Uterus (tissue), 4 donors: Measurements from ENCODE around the gene MAP2. TPM values are rescaled to one million over a fixed set of nuclear protein-coding genes. Genes with fewer than 3 reads are reported as not detected.

Experiments
- DNase-seq, 2 donors: peaks; one replicate each; pipeline ENCODE4 v3.0.0-alpha.2; 2019 to 2020
- H3K27ac ChIP-seq, 2 donors: fragments of 200-600 bp; sonication (generic); 1 replicate in 1 of 2; 2 replicates in 1 of 2; pipeline ENCODE4 v1.5.1; 2016 to 2018
- H3K27me3 ChIP-seq, 2 donors: fragments of 200-600 bp; sonication (generic); one replicate each; pipeline ENCODE4 v1.5.1; 2018 to 2019; ENCODE audit warnings: control low read depth in 1 of 2
- H3K36me3 ChIP-seq, 2 donors: fragments of 200-600 bp; sonication (generic); one replicate each; pipeline ENCODE4 v1.5.1; 2019; ENCODE audit warnings: control low read depth in 1 of 2
- H3K4me1 ChIP-seq, 2 donors: fragments of 200-600 bp; sonication (generic); one replicate each; pipeline ENCODE4 v1.5.1; 2018 to 2019; ENCODE audit warnings: control low read depth in 1 of 2
- H3K4me3 ChIP-seq, 2 donors: fragments of 200-600 bp; sonication (generic); 1 replicate in 1 of 2; 2 replicates in 1 of 2; pipeline ENCODE4 v1.5.1; 2018 to 2019; ENCODE audit warnings: mild to moderate bottlenecking in 1 of 2
- H3K9me3 ChIP-seq, 2 donors: fragments of 200-600 bp; sonication (generic); one replicate each; pipeline ENCODE4 v1.5.1; 2019; ENCODE audit warnings: control low read depth in 1 of 2
- POLR2A ChIP-seq, 2 donors: fragments of 450-650 bp; IDR thresholded peaks; one replicate each; pipeline ENCODE4 v1.6.1; 2016; ENCODE audit warnings: antibody characterized with exemption in 2 of 2, mild to moderate bottlenecking in 1 of 2, moderate library complexity in 1 of 2
- intact Hi-C: fragments of 100-400 bp; cut with DNase I; formaldehyde crosslinking; loops from one replicate; pipeline ENCODE4 v1.15.1; 2023; ENCODE audit warnings: low total_unique reads
- total RNA-seq, 4 donors: library from RNA; depleted of rRNA in 3 of 4; stranded (reverse); fragments of >200 nt in 3 of 4; gene quantifications; one replicate each; pipeline versions ENCODE4 v1.1.0 to v1.2.4, GENCODE V29; 2014 to 2023
- TF ChIP-seq, protein P1 (sequence below), 4 experiments: fragments of 200-600 bp in 2 of 4; fragments of 450-650 bp in 2 of 4; sonication (generic) in 2 of 4; IDR thresholded peaks; one replicate each; pipeline ENCODE4 v1.5.1; 2016 to 2019; ENCODE audit warnings: antibody characterized with exemption in 4 of 4, mild to moderate bottlenecking in 2 of 4, moderate library complexity in 1 of 4
- donor health status: DM: yes; HTN: yes; CAD: no.

The MAP2 gene
- total RNA-seq, 4 donors from 2014 or later = 4.7 to 18.7 (median 7.6) TPM

DNA sequence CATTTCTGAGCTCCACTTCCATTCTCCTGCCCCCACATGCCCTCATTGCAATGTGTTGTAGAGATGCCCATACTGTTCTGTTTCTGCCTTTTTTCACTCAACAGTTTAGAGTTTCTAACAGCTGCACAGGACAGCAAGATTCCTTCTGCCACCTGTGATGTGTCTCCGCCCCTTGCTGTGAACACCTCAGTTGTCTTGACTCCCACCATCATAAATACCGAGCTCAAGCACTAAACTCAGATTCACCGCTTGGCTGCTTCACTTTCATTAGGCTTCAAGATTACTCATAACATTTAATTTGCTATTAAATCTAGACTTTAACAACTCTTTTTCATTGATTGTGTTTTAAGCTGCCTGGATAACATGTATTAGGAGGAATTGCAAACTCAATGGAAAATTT, 141.0 kb downstream of the MAP2 start:
- DNase-seq = no peak
- Histone ChIP-seq H3K4me1 (no peaks in the 10 kb centered on the region), H3K36me3 (no peaks in the 10 kb centered on the region), H3K27me3 (no peaks in the 10 kb centered on the region), H3K27ac (no peak overlapping the region), H3K9me3 (no peaks in the 10 kb centered on the region), H3K4me3 (no peak overlapping the region)
- TF ChIP-seq POLR2A (IDR thresholded peaks at IDR 0.05) = no peak
- TF ChIP-seq, protein P1, sequence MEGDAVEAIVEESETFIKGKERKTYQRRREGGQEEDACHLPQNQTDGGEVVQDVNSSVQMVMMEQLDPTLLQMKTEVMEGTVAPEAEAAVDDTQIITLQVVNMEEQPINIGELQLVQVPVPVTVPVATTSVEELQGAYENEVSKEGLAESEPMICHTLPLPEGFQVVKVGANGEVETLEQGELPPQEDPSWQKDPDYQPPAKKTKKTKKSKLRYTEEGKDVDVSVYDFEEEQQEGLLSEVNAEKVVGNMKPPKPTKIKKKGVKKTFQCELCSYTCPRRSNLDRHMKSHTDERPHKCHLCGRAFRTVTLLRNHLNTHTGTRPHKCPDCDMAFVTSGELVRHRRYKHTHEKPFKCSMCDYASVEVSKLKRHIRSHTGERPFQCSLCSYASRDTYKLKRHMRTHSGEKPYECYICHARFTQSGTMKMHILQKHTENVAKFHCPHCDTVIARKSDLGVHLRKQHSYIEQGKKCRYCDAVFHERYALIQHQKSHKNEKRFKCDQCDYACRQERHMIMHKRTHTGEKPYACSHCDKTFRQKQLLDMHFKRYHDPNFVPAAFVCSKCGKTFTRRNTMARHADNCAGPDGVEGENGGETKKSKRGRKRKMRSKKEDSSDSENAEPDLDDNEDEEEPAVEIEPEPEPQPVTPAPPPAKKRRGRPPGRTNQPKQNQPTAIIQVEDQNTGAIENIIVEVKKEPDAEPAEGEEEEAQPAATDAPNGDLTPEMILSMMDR (IDR thresholded peaks at IDR 0.05) = no peak
- intact Hi-C loops = no loop called here

DNA sequence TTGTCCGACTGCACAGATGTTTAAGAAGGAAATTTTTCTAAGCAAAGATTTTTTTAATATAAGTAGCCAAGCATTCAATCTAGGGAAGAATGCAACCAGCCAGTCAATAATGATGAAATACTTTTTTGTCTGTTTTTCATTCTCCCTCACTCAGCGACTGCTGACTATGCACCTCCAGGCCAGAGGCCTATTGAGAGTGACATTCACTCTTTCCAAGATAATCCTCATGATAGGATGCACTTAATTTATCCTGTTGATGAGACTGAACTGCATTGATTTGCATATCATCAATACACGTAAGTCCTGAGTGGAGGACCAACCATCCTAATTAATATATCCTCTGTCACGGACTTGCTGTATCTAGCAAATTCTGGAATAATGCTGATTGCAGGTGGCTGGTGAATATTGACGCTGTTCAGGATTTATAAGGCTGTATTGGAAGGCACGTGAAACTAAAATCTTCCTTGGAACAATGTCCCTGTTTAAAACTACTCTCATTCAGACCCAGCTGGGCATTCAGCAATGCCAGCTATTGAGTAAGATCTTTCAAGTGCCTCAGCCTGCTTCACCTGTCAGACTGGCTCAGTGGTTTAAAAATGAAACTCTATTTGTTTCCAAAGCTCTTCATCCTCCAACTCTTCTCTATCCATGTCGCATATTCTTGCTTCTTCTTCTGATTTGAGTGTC, 142.2 kb downstream of the MAP2 start:
- no peak overlapping the region for H3K27ac ChIP-seq
- TF ChIP-seq POLR2A (IDR thresholded peaks at IDR 0.05) = no peak
- TF ChIP-seq, protein P1 (IDR thresholded peaks at IDR 0.05) = no peak
- H3K9me3 ChIP-seq = no peaks in the 10 kb centered on the region
- DNase-seq = no peak
- no peaks in the 10 kb centered on the region for H3K4me1 ChIP-seq
- H3K27me3 ChIP-seq = no peaks in the 10 kb centered on the region
- no peak overlapping the region for H3K4me3 ChIP-seq
- H3K36me3 ChIP-seq = no peaks in the 10 kb centered on the region
- intact Hi-C loops = no loop called here

DNA sequence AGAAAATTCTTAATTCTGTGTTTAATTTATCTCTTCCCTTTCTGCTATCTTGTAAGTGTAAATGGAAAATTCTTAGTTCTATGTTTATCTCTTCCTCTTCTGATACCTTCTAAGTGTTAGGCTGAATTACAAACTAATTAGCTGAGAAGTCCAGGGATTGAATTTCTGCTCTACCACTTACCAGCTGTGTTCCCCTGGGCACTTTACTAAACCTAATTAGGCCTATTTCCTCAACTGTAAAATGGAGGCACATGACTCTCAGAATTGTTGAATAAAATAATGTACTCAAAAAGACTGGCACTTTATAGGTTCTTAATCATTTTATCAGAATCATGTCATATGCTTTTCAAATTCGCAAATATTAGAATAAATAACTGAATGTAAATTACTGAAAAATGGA, 146.3 kb downstream of the MAP2 start:
- H3K27ac ChIP-seq = no peak overlapping the region
- no peaks in the 10 kb centered on the region for H3K27me3 ChIP-seq
- no peaks in the 10 kb centered on the region for H3K36me3 ChIP-seq
- intact Hi-C loops = no loop called here
- TF ChIP-seq, protein P1 (IDR thresholded peaks at IDR 0.05) = no peak
- no peak for TF ChIP-seq POLR2A (IDR thresholded peaks at IDR 0.05)
- H3K4me1 ChIP-seq = no peaks in the 10 kb centered on the region
- DNase-seq = no peak
- H3K9me3 ChIP-seq = no peaks in the 10 kb centered on the region
- no peak overlapping the region for H3K4me3 ChIP-seq

DNA sequence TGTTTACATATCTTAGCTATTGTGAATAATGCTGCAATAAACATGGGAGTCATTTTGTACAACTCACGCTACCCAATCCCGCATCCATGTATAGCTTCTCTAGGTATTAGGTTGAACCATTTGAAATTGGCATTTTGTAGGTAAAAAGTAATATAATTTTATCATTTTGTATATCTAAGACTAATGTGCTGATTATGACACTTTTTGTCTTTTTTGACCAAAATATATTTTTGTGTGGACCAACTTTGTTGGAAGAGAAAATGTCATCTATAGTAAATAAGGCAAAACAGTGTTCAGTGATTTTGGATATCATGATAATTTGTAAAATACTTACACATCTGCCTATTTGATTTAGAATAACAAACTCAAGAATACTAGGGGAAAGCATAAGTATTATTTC, 150.7 kb downstream of the MAP2 start:
- no peak for TF ChIP-seq POLR2A (IDR thresholded peaks at IDR 0.05)
- TF ChIP-seq, protein P1 (IDR thresholded peaks at IDR 0.05) = no peak
- no peak overlapping the region for H3K27ac ChIP-seq
- no peaks in the 10 kb centered on the region for H3K9me3 ChIP-seq
- no peaks in the 10 kb centered on the region for H3K36me3 ChIP-seq
- intact Hi-C loops = no loop called here
- H3K4me3 ChIP-seq = no peak overlapping the region
- DNase-seq = no peak
- H3K27me3 ChIP-seq = no peaks in the 10 kb centered on the region
- no peaks in the 10 kb centered on the region for H3K4me1 ChIP-seq

DNA sequence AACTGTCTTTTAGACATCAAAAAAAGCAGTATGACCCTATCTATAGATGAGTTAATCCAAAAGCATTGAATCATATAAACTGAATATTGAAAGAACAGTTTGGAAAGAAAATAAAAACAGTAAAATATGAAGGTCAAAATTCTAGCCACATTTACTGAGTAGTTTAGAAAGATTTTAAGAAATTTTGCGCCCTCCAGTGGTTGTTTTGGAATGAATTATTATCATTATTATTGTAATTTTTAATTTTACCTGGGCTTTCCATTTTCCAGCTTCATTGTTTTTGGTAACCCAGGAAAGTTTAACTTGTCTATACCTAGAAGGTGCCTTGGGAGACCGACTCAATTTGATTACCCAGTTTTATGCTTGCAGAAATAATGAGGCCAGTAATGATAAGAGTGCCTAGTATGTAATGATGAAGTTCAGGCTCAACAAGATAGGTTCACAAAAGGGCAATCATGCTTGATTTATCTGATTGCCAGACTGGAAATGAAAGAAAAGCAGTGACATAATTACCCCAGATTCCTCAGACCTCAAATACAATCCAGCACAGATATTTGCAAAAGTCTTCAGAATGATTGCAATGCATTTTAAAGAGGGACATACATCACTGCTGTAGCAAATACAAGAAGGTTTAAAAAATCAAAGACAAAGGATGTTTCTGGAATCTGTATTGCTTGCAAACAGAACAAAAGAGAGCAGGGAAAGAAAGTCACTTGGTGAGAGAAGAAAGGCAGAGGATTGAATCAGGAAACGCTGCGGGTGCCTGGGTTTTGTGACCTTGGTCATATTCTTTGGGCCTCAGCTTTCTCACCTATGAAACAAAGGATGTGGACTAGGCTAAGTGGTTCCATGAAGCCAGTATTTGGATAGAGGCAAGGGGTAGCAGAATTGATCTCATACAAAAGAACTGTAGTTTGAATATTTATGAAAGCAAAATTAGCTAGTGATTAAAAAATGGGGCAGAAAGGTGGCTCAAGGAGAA, 153.8 kb downstream of the MAP2 start:
- intact Hi-C loops = no loop called here
- no peaks in the 10 kb centered on the region for H3K4me1 ChIP-seq
- H3K4me3 ChIP-seq = no peak overlapping the region
- no peaks in the 10 kb centered on the region for H3K27me3 ChIP-seq
- DNase-seq = no peak
- no peak for TF ChIP-seq POLR2A (IDR thresholded peaks at IDR 0.05)
- TF ChIP-seq, protein P1 (IDR thresholded peaks at IDR 0.05) = peak in 1 of 4 experiments; percentile 19
- no peaks in the 10 kb centered on the region for H3K36me3 ChIP-seq
- no peak overlapping the region for H3K27ac ChIP-seq
- H3K9me3 ChIP-seq = no peaks in the 10 kb centered on the region
